HG03457 (cell line): ENCODE results near the gene GIT1.

Experiments
- ATAC-seq: cut with Tn5 transposase; IDR thresholded peaks from one replicate; pipeline ENCODE4 v1.9.1; 2021; ENCODE audit warnings: moderate number of reproducible peaks; ENCODE audit not compliant: unreplicated experiment

The GIT1 gene, protein sequence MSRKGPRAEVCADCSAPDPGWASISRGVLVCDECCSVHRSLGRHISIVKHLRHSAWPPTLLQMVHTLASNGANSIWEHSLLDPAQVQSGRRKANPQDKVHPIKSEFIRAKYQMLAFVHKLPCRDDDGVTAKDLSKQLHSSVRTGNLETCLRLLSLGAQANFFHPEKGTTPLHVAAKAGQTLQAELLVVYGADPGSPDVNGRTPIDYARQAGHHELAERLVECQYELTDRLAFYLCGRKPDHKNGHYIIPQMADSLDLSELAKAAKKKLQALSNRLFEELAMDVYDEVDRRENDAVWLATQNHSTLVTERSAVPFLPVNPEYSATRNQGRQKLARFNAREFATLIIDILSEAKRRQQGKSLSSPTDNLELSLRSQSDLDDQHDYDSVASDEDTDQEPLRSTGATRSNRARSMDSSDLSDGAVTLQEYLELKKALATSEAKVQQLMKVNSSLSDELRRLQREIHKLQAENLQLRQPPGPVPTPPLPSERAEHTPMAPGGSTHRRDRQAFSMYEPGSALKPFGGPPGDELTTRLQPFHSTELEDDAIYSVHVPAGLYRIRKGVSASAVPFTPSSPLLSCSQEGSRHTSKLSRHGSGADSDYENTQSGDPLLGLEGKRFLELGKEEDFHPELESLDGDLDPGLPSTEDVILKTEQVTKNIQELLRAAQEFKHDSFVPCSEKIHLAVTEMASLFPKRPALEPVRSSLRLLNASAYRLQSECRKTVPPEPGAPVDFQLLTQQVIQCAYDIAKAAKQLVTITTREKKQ

DNA sequence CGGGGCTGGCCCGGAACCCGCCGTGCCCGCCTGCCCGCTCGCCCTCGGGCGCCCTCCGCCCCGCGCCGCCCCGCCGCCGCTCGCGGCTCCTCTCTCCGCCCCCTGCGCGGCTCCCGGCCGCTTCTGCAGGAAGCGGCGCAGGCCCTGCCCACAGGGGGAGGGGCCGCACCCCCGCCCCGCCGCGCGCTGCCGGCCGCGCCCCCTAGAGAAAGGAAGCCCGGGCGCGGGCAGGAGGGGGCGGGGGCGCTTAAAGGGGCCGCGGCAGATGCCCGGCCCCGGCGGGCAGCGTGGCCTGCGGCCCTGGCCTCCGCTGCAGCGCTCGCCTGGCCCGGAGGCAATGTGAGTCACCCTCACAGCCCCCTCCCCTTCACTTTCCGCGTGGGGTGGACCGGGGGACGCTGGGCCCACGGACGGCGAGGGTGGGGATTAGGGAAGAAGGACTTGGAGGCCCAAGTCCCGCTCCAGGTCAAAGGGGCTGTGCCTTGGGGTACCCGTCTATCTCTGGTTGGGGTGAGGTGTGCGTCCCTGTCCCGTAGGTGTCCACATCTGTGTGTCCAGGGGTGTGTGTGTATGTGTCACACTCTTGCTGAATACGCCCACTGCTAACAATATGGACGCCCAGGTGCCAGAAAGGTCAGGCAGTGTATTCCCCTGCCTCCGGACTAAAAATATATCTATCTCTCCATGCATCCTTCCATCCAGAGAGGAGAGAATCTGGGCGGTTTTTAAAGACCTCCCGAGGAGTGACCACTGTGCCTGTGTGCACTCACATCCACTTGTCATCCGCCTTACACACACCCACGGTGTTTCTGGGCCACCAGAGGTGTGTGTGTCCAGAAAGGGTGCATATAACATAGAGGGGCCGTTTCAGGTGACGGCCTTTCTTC lies at the start of gene GIT1:
TSS of gene GIT1 (minus strand) at position 125 of the 887 bp plus-strand sequence. CDS start 270 bp downstream, outside the sequence.
- peak; percentile 37 for ATAC-seq

DNA sequence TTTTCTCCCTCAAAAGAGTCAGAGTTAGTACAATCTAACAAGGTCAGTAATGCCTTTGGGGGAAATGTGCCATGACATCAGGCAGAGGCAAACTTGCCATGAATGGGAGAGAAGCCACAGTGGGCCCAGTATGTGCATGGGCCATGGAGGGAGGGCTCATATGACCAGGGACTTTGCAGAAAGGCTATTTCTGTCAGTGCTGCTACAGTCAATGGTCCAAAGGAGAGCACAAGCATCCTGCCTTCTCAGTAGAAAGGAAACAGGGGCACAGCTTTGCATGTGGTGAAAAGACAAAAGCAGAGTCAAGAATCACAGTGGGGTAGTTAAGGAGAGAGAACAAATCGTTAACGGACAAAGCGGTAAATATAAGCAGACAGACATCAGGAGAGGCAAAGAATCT lies 44.4 kb upstream of the GIT1 start:
- ATAC-seq: no peak

DNA sequence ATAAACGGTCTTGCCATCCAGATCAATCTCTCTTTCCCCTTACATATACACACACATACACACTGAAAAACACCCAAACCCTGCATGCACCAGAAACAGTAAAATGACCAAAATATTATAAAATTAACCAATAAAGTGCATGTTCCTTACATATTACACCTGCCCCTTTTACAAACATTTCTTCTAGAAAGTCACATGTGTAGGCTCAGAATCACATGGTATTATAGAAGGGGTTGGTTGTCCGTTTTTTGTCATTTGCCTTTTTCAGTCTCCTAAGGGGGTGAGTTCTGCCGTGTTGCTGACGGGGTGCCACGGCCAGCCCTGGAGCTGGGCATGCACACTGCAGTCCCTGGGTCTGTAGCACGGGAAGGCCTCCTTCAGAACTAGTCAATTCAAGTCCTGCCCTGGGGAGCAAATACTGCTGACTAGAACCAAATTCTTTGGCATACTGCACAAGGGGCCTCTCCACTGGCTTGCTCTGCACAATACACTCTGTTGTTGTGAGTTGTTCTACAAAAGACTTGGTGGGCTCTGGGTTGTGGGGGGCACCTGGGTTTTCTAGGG lies 41.3 kb upstream of the GIT1 start:
- ATAC-seq: no peak

DNA sequence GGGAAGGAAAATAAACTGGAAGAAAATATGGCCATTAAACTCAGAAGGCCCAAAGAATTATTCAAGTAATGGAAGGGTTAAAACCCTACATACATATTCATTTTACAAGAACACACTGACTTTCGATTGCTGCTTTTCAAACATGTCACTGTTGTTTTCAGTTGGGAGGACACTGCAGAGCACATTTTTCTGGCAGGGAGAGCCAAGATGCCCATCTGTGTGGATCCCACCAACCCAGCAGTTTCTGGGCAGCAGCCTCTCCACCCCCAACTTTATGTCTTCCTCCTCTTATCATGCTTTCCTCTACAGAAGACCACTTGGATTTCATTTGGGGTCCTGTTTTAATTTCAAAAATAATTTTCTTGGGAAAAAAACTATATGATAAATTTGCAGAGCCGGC lies 40.4 kb upstream of the GIT1 start:
- ATAC-seq: no peak

DNA sequence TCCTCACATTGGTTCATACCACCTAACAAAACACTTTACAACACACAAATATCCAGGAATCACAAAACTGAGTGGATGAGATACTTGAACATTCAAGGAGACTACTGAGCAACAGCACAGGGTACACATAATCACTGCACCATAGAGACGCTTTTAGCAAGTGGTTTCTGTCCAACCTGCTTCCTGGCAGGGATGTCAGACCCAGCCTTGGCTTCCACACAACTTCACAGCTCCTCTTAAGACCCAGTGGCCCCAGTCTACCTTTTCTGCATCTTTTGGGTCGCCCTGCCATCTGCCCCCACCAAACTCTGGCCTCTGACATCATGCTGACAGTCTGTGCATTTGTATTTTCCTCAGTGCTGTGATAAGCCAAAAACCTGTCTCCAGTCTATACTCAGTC lies 39.2 kb upstream of the GIT1 start:
- ATAC-seq: no peak

DNA sequence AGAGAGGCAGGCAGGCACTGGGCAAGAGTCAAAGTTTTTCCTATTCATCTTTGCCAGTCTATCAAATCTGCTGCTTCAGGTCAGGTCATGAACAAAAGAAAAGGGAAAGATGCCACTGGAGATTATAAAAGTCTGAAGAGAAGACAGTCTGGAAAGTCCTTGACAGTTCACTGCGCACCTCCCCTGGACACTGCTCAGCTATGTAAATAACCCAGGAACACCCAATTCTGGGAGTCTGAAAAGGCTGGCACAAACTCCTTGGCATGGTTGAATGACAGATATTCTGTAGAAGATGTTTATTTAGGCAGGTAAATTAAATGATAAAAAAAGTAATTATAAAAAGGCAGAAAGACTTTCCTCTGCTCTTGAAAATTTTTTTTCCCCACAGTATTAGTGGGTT lies 38.5 kb upstream of the GIT1 start:
- ATAC-seq: no peak

DNA sequence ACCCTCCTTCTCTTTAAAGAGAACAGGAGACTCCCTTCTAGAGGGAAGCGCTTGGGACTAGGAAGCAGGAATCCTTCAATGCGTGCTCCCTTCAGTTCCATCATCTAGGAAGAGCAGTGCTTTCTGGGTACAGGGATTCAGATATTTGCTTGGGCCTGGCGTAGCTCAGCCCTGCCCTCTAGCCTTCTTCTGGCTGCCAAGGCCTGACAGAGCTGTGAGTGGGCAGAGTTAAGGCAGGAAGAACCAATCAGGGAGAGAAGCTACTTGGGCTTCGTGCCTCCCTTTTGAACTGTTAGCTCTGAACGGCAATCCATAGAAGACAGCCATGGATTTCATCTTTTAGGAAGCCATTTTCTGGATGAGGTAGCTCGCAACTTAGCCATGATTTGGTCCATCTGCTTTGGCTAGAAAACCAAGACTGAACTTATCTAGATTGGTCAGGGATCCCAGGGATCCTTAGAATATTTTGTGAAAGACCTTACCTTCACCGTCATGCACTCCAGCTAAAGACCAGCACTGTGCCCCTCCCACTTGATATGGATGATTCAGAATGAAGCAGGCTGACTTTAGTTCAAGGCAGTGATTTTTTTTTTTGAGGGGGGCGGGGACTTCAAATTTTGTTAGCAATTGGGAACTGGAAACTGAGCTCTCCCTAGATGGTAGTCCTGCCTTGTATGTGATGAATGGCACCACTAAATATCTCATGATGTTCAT lies 35.7 kb upstream of the GIT1 start:
- no peak for ATAC-seq

DNA sequence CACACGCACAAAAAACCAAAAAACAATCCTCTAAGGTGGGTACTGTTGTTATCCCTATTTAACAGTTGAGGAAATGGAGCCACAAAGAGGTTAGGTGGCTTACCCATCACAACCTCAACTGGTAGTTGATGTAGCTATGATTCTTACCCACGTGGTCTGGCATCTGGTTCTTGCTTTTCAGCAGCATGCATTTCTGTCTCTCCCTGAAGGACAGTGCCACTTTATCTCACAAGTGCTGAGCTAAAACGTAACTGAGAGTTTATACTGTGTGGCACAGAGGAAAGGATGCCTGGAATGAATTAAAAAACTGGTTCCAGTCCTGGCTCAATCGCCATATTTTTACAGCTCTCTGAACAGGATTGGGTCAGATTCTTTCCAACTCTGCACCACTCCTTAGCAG lies 35.1 kb upstream of the GIT1 start:
- ATAC-seq: no peak

DNA sequence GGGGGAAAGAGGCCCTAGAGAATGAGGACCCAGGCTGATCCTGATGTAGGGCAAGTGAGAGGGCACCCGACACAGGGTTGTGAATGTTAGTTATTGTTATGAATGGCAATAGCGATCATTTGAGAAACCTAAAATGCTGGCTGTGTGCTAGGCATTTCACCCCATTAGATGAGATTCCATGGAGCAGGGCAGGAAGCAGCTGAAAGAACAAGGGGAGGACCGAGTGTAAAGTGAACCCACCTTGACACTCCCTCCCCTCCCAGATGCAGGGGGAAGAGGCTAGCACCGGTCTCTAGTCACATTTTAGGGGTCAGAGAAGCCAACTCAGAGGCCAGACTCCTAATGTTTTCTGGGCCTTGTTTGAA lies 33.8 kb upstream of the GIT1 start:
- no peak for ATAC-seq

DNA sequence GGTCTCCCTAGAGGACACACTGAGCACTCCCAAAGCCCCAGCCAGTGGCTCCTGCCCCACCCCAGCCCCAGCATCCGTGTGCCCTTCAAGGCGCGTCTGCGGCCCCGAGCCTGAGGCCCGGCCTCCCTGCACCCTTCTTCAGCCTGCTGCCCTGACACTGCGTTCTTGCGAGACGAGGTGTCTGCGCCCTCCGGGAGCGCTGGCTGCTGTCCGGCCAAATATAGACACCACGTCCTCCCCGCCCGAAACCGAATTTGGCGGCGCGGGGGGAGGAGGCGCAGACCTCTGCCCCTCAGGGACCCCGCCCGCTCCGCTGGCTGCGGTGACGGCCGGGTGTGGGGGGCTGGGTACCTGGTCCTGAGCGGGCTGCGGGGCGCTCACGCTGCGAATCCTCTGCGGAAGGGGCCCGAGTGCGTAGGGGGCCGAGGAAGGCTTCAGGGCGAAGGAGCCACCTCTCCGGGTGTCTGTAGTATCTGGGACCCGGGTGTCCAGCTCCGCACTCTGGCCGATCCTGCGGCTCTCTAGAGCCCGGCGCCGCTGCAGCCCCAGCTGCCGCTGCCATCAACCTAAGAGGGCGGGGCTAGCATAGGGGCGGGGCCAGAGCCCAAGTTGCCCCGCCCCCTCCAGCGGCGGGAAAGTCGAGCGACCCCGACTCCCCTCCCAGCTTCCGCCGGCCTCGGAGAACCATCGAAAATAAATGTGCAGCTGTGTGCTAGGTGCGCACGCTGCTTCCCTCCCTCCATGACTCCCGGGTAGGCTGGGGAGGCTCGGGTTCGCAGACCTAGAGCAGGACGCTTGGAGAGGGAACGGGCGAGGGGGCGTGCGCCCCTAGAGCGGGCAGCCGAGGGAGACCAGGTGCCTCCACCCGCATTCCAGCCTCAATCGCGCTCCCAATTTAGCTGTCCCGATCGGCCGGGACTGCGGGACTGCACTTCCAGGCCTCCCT lies 33.2 kb upstream of the GIT1 start, which contains the start of gene CORO6:
TSS of gene CORO6 (minus strand) at position 576 of the 946 bp plus-strand sequence. CDS start 1,491 bp downstream, outside the sequence.
- no peak for ATAC-seq

DNA sequence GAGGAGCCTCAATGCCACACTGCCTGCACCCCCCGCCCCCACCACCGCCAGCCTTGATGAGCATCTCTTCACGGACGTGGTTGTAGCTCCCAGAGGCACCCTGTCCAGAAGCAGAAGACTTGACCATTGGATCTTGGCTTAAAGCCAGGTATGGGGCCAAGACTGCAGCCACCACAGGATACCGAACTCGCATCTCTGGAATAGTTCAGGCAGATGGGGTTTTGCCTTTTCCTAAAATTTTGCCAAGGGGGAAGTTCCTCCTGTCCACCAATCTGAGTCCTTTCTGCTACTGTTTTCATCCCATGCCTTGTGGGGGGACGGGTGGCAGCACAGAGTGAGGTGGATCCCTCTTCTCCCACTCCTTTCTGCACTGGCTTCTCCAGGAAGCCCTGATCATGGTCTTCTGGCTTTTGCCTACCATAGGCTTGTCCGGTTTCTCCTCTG lies 32.3 kb upstream of the GIT1 start:
- no peak for ATAC-seq

DNA sequence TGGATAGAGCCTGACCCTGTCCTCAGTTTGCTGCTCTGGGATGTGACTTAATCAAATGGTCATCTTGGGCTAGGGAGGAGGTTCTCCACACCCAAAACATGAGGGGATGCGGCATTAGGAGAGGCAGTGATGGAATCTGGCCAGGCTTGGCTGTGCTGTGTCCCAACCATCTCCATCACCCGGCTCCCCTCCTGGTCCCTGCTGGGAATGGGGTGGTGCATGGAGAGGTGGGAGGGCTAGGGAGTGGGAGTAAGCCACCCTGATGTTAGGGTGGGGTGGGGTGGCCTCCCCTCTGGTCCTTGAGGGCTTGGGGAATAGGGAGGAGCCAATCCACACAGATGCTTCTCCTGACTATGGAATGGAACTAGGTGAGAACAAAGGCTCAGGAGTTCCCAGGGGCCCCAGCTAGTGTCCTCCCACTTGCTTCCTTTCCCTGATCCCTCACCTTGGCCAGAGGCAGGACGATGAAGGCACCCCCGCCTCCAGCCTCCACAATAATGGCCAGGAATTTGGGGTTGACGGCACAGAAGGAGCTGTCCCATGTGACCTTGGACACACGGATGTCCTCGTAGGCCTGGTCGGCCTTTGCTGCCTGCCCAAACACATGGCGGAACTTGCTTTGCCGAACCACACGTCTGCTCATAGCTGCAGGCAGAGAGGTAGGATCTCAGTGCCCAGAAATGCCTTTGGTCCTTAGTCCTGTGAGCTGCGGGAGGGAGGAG lies 31.5 kb upstream of the GIT1 start:
- no peak for ATAC-seq

DNA sequence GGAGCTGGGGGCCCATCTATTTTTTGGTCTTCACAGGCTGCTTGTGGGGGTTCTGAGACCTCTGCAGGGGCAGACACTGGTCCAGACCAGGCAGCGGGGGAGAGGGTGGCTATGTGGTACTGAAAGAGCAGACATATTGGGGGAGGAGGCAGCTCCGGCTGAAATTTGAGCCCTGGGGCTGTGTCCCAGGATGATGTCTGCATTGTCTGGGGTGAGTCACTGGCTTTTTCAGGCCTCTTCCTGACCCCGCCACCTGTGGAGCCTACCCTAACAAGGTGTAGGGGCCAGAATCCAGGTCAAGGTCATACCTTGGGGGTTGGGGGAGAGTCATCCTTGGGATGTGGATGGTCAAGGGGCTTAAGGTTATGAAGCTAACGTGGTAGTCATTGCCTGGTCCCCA lies 30.8 kb upstream of the GIT1 start:
- ATAC-seq: no peak

DNA sequence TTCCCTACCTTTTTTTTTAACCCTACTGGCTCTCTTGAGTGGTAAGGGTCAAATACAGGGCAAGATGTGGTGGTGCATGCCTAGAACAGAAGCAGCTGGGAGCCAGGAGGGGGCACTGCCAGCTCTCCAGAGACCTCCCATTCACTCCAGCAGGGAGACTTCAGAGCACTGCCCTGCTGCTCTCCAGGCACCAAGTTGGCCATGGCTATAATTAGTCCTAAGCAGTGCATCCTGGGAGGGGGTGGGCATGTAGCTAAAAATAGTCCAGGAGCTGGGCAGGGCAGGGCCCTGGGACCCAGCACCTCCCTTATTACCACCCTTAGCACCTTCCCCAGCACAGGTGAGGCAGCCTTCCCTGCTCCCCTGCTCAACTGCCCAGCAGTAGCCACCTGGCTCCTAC lies 29.8 kb upstream of the GIT1 start:
- ATAC-seq: no peak

DNA sequence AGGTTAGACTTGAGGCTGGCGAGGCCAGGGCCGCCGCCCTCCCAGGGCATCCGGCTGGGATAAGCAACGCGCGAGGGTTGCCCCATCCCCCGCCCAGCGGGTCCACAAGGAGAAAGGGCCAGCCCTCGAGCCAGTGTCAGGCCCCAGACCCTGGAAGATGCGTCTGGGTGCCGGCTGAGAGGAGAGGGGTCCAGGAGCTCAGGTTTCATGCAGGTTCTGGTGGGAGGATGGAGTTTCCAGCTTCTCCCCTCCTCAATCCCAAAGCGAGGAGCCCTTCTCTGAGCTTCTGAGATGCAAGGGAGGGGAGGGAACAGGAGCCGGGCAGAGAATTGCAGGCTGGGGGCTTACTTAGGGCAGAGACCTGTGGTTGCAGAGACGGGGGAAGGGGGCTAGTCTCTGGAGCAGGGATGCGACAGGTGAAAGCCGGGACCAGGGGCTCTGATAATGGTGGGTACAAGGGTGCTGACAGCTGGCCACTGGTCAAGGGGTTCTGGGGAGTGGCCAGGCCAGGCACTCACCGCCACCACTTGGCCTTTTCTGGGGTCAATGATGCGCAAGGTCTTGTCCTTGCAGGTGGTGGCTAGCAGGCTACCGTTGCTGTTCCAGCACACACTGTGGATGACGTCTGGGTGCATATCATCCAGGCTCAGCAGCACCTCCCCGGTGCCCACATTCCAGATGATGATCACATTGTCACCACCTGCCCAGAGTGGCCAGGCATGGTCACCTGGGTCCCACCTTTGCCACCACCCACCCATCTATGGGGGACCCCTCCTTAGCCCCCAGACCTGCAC lies 29.0 kb upstream of the GIT1 start:
- ATAC-seq: no peak

DNA sequence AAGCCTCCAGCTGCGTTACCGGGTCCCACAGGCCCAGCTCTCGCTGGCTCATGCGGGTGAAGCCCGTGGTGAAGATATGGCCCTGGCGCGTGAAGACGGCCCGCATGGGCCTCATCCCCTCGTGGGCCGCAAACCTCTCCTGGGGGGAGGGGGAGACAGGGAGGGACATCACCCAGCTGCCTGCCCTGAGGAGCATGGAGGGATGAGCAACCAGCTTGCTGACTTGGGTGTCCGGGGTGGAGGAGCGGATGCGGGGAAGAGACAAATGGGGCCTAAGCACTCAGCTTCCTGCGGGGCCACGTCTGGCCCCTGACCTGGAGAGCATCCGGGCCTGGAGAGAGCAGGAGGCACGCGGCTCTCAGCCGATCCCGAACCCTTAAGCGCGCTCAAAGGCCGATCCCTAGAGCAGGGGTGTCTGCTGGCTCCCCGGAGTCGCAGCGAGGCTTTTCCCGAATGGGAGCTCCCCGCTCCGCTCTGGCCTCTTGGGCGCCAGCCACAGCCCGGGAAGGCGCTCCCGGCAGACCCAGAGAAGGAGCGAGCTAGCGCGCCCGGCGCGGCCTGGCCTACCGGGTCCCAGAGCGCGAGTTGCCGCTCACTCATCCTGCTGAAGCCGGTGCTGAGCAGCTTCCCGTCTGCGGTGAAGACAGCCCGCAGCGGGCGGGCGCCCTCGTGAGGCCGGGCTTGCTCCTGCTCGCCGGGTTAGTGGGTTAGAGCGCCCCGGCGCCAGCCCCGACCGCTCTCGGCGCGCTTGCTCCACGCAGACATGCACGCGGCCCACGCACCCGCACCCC lies 28.2 kb upstream of the GIT1 start:
- ATAC-seq: no peak

DNA sequence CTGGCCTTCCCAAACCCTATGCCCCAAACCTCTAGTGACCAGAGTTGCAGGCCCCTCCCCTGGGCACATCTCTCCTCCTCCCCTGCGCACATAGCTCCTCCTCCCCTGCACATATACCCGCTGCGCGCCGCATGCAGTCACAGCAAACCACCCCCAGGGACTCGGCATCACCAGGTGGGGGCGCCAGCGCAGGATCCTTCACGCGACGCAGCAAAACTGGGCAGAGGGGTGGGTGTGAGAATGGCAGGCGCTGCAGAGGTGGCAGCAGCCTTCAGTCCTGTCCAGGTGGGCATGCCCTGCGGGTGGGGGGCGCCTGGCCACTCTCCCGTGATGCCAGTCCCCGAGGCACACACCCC lies 27.7 kb upstream of the GIT1 start:
- no peak for ATAC-seq
